Esophagus (tissue), 2 donors: ENCODE measurements around the gene TYMS. TPM values are rescaled to one million over a fixed set of nuclear protein-coding genes. Genes with fewer than 3 reads are reported as not detected.

Source experiments
- H3K27ac ChIP-seq, 2 donors: one replicate each; pipeline ENCODE4 v1.5.1; 2013; ENCODE audit warnings: low read depth in 2 of 2, mild to moderate bottlenecking in 2 of 2, inconsistent platforms in 1 of 2, low read length in 1 of 2, moderate library complexity in 1 of 2
- H3K27me3 ChIP-seq, 2 donors: one replicate each; pipeline ENCODE4 v1.6.1; 2013; ENCODE audit warnings: low read length in 2 of 2, control low read depth in 1 of 2, mild to moderate bottlenecking in 1 of 2; ENCODE audit not compliant: insufficient read depth in 2 of 2, control insufficient read depth in 1 of 2
- H3K36me3 ChIP-seq, 2 donors: one replicate each; pipeline ENCODE4 v1.6.1; 2013; ENCODE audit warnings: low read length in 1 of 2; ENCODE audit not compliant: control insufficient read depth in 2 of 2, insufficient read depth in 2 of 2
- H3K4me1 ChIP-seq, 2 donors: one replicate each; pipeline ENCODE4 v1.6.1; 2013; ENCODE audit warnings: low read length in 1 of 2; ENCODE audit not compliant: control insufficient read depth in 2 of 2, insufficient read depth in 2 of 2
- H3K4me3 ChIP-seq, 2 donors: one replicate each; pipeline ENCODE4 v1.5.1; 2013; ENCODE audit warnings: low read length in 2 of 2, mild to moderate bottlenecking in 2 of 2, low read depth in 1 of 2, moderate library complexity in 1 of 2
- H3K9me3 ChIP-seq, 2 donors: one replicate each; pipeline ENCODE4 v1.6.1; 2013; ENCODE audit warnings: mild to moderate bottlenecking in 2 of 2, low read depth in 1 of 2, low read length in 1 of 2, moderate library complexity in 1 of 2; ENCODE audit not compliant: control insufficient read depth in 2 of 2, insufficient read depth in 1 of 2
- WGBS, 2 donors: extraction: QIAGEN DNeasy Blood & Tissue Kit; methylation state at CpG; one replicate each; pipeline ENCODE4 v1.1.7; 2013; 5-methylcytosine and 5-hydroxymethylcytosine counted together
- polyA plus RNA-seq, 2 donors: library from polyadenylated mRNA; stranded (reverse); fragments of 200-250 nt; gene quantifications; one replicate each; pipeline ENCODE4 v1.2.3, GENCODE V29; 2013
- donor health status: healthy with polysubstance abuse.
- donor health status: Bipolar disorder and iron deficiency.

The TYMS gene
- polyA plus RNA-seq, 2 donors: 19.2 to 27.8 TPM

DNA sequence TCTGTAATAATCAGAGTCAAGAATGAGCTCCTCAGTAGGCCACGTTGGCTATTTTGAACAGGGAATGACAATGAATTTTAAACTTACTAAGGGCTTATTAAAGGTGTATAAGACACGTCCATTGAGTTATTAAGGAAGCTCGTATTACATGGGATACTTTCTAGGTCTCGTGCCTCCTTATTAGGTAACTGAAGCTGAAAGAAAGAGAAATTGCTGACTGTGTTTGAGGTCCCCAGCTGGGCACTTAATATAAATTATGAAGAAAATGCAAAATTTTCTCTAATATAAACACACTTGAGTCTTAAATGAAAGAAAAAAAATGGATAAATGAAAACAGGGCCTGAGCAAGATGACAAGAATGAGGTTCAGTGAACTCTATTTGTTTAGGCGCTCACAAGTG lies 38.8 kb upstream of the TYMS start:
- H3K4me3 ChIP-seq: no peak overlapping the region
- H3K9me3 ChIP-seq: no peaks in the 10 kb centered on the region
- no peaks in the 10 kb centered on the region for H3K27me3 ChIP-seq
- H3K4me1 ChIP-seq: no peaks in the 10 kb centered on the region
- no peaks in the 10 kb centered on the region for H3K36me3 ChIP-seq
- no peak overlapping the region for H3K27ac ChIP-seq
- 81 to 88% methylated on average over 5 of the region's 5 CpGs for WGBS, 2 donors

DNA sequence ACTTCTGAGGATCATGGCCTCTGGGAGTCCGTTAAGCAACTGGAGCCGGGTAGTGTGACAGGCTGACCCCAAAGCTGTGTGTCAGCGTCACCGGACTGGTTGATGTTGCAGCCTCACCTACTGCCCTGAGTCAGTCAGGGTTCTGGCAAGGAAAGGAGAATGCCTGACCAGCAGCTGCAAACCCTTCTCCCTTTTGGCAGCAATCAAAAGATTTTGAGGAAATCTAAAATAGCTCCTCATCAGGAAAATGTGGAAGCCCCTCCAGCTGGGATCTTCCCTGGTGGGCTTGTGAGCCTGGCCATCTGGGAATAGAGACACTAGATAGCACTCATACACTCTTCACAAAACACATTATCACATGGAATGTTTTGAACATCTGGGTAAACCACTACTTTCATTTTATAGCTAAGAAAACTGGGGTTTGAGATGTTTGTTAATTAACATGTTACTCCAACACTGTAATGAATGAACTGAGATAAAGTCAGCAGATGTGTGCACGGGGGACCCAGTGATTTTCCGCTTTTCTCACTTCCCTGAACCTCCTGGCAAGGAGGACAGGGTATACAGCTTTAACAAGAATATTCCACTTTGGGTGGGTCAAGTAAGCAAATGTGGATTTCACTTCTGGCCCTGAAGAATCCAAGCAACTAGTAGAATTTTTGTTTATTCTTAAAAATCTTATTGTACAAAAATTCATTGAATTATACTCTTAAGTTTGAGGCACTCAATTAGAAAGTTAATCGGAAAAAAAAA lies 36.0 kb upstream of the TYMS start:
- H3K27me3 ChIP-seq: no peaks in the 10 kb centered on the region
- no peaks in the 10 kb centered on the region for H3K9me3 ChIP-seq
- WGBS, 2 donors: 50 to 66% methylated on average over 7 of the region's 7 CpGs
- no peaks in the 10 kb centered on the region for H3K36me3 ChIP-seq
- no peak overlapping the region for H3K27ac ChIP-seq
- H3K4me1 ChIP-seq: no peaks in the 10 kb centered on the region
- no peak overlapping the region for H3K4me3 ChIP-seq

DNA sequence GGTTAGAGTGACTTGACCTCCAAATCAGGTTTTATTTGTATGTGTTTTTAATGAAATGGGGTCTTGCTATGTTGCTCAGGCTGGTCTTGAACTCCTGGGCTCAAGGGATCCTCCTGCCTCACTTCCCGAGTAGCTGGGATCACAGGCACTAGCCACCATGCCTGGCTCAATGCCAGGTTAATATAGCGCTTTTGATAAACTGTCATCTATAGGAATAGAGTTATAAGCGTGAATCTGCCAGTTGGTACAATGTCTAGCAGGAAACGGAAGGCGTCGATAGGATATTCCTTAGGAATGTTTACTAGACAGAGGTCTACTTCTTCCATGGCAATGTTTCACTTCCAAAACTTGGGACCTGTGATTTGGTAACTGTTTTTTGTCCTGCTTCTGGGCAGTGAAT lies 35.2 kb upstream of the TYMS start:
- Histone ChIP-seq H3K9me3 (no peaks in the 10 kb centered on the region), H3K4me3 (no peak overlapping the region), H3K27me3 (no peaks in the 10 kb centered on the region), H3K36me3 (no peaks in the 10 kb centered on the region), H3K4me1 (no peaks in the 10 kb centered on the region), H3K27ac (no peak overlapping the region)
- WGBS, 2 donors: 68 to 75% methylated on average over 6 of the region's 6 CpGs

DNA sequence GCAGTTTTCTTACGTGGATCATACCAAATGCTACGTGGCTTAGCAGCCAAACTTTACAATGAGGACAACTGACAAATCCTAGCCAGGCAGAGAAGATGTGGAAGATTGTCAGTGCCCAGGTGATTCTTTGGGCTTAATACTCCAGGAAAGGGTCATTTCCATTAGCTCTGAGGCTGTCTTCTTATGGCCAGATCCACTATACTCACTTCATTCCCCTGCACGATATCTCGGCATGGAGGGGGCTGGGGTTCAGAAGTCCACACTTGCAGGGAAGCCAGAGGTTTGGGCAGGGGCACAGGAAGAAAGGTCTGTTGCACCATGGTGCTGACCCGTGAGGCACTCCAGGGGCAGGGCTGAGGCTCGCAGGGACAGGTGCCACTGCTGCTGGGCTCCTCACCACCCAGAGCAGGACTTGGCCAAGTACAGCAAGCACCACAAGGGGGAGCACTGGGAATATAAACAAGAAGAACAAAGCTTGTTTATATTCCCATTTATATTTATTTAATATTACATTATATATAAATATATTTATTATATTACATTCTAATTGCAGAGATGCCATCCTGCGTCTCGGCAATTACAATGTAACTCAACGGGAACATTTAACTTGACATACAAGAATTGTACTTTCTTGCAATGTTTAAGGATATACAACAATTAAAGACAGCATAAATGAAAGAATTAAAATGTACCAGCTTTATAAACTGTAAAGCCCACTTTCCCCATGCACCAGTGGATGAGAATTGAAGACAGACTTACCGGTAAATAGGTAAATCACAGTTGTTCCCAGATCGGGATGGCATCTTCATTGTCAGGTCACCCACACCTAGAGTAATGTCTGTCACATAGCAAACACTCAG lies 33.5 kb upstream of the TYMS start:
- WGBS, 2 donors: 52 to 62% methylated on average over 11 of the region's 11 CpGs
- no peaks in the 10 kb centered on the region for H3K9me3 ChIP-seq
- no peaks in the 10 kb centered on the region for H3K36me3 ChIP-seq
- no peak overlapping the region for H3K4me3 ChIP-seq
- H3K27me3 ChIP-seq: no peaks in the 10 kb centered on the region
- H3K27ac ChIP-seq: no peak overlapping the region
- H3K4me1 ChIP-seq: no peaks in the 10 kb centered on the region

DNA sequence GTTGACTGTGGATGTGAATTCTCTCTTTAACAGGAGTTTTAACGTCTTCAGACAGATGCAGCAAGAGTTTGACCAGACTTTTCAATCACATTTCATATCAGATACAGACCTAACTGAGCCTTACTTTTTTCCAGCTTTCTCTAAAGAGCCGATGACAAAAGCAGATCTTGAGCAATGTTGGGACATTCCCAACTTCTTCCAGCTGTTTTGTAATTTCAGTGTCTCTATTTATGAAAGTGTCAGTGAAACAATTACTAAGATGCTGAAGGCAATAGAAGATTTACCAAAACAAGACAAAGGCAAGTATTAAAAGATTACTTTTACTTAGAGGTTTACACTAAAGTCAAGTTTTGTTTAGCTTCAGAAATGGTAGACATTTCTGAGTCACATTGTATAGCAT lies 30.2 kb upstream of the TYMS start:
- Histone ChIP-seq H3K27me3 (no peaks in the 10 kb centered on the region), H3K36me3 (no peaks in the 10 kb centered on the region), H3K4me3 (no peak overlapping the region), H3K4me1 (no peaks in the 10 kb centered on the region), H3K9me3 (no peaks in the 10 kb centered on the region), H3K27ac (no peak overlapping the region)
- 54 to 63% methylated on average over 2 of the region's 2 CpGs for WGBS, 2 donors

DNA sequence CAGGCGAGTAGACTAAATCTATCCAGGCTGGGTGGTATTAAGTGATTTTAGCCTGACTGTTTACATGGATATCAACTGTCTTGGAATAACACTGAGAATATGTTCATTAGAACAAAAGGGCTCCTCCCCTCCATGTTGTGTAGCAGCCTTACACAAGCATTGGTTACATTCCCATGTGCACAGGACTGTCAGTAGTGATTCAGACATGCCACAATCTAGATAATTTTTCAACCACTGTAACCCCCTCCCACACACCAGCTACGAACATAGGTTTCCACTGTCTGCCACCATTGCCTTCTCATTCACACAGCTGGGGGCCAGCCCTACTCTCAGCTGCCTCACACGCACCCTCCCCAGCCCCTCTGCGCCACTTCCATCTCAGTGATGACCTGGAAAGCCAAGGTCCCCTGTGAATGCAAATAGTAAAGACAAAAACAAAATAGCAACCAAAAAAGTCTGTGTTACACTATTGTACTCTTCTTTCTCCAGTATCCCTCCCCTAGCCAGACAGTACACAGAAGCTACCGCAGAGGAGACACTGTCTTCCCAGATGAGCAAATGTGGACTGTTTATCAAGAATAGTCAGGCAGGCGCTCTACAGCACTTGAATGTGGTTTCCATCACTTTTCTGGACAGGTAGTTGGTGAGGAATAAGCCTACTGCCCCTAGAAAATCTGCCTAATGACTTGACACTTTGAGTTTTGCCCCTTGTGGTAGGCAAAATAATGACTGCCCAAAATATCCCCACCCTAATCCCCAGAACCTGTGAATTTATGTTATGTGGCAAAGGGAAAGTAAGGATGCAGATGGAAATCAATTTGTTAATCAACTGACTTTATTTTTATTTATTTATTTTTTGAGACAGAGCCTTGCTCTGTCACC lies 27.9 kb upstream of the TYMS start:
- no peaks in the 10 kb centered on the region for H3K4me1 ChIP-seq

DNA sequence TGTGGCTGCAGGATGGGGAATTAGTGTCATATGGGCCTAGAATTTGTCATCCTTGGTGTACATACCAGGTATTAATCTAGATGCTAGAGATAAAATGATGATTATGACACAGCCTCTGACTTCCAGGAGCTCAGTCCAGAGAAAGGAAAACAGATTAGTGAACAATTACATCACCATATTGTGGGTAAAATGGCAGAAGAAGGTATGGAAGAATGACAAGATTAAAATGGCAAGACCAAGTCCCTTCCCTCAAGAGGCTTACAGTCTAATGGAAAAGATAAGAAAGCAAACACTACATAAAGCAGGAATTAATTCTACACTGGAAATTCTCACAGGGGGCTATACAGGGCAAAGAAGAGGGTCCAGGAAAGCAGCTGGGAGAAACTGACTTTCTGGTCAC lies 25.9 kb upstream of the TYMS start:
- Histone ChIP-seq H3K9me3 (no peaks in the 10 kb centered on the region), H3K36me3 (no peaks in the 10 kb centered on the region), H3K27ac (no peak overlapping the region), H3K4me3 (no peak overlapping the region), H3K27me3 (no peaks in the 10 kb centered on the region), H3K4me1 (no peaks in the 10 kb centered on the region)

More for the DNA sequence above, 27.9 kb upstream of the TYMS start:
- Histone ChIP-seq H3K27ac (no peak overlapping the region), H3K4me3 (no peak overlapping the region), H3K27me3 (no peaks in the 10 kb centered on the region), H3K36me3 (no peaks in the 10 kb centered on the region), H3K9me3 (no peaks in the 10 kb centered on the region)
- WGBS, 2 donors: 82 to 85% methylated on average over 6 of the region's 6 CpGs

DNA sequence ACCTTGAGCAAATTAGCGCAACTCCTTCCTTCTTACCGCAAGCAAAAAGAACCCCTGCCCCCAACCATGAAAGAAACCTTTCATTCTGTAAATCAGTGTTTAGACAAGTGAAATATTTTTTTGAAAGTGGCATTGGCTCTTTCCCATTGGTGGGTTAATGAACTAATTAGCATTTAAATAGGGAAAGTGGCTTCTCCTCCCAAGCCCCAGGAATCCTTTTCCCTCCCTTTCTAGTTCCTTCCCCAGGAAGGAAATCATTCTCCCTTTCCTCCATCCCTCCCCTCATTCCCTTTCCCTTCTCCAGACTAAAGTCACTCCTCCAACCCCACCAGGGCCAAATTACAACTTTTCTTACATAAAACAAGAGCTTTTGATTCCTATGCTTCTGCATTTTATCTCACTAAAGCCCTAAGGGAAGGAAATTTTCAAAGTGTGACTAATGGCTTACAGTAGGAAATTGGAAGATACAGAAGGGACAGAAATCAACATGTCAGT lies 22.9 kb upstream of the TYMS start:
- 34 to 60% methylated on average over 2 of the region's 2 CpGs for WGBS, 2 donors
- H3K4me1 ChIP-seq: no peaks in the 10 kb centered on the region
- no peaks in the 10 kb centered on the region for H3K27me3 ChIP-seq

DNA sequence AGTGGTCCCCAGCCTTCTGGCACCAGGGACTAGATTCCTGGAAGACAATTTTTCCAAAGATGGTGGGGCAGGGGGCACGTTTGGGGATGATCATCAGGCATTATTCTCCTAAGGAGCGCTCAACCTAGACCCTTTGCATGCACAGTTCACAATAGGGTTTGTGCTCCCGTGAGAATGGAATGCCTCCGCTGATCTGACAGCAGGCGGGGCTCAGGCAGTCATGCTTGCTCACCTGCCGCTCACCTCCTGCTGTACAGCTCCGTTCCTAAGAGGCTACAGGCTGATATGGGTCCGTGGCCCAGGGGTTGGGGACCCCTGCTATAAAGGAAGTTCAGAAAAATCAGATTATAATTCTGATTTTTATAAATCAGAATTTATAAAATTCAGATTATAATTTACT lies 22.3 kb upstream of the TYMS start:
- Histone ChIP-seq H3K27me3 (no peaks in the 10 kb centered on the region), H3K4me1 (no peaks in the 10 kb centered on the region), H3K4me3 (no peak overlapping the region), H3K9me3 (no peaks in the 10 kb centered on the region), H3K36me3 (no peaks in the 10 kb centered on the region), H3K27ac (no peak overlapping the region)
- WGBS, 2 donors: 51 to 58% methylated on average over 8 of the region's 8 CpGs

More for the DNA sequence above, 22.9 kb upstream of the TYMS start:
- Histone ChIP-seq H3K36me3 (no peaks in the 10 kb centered on the region), H3K9me3 (no peaks in the 10 kb centered on the region), H3K4me3 (no peak overlapping the region), H3K27ac (peak overlapping the region in 1 of 2 donors; percentile 49)
